Cardiac septum (tissue), 1 donor: Measurements from ENCODE around the gene POLR3A. TPM values are rescaled to one million over a fixed set of nuclear protein-coding genes. Genes with fewer than 3 reads are reported as not detected.

Experiments
- DNase-seq: peaks from one replicate; pipeline ENCODE4 v3.0.0-alpha.2; 2020; ENCODE audit warnings: low spot score
- intact Hi-C: fragments of 100-400 bp; cut with DNase I; formaldehyde crosslinking; loops from one replicate; pipeline ENCODE4 v1.14.0; 2022
- total RNA-seq: library from RNA; stranded (reverse); fragmentation: NEBNext Ultra II Directional; extraction: Animal tissue kit (Norgen Biotek cat#: 25700); gene quantifications from one replicate; pipeline ENCODE4 v1.2.1, GENCODE V29; 2021
- donor health status: DM: no; HTN: no; CAD: no.

Gene POLR3A
- total RNA-seq, 1 donor from 2014 or later: 9.9 TPM

- no peak for DNase-seq
- intact Hi-C loops: no loop called here
These were observed 64.5 kb downstream of the POLR3A start for GRCh38 chr10:77964811-77965210.

- no peak for DNase-seq
- intact Hi-C loops: no loop called here
These were observed 65.4 kb downstream of the POLR3A start for GRCh38 chr10:77963901-77964300.

GRCh38 chr10:77962350-77963146, 66.8 kb downstream of the POLR3A start:
- DNase-seq: no peak
- intact Hi-C loops: no loop called here

GRCh38 chr10:77961668-77962067, 67.6 kb downstream of the POLR3A start:
- intact Hi-C loops: no loop called here
- DNase-seq: no peak

GRCh38 chr10:77960829-77961329, 68.4 kb downstream of the POLR3A start:
- DNase-seq: no peak
- intact Hi-C loops: no loop called here

- intact Hi-C loops: no loop called here
- no peak for DNase-seq
These were observed 69.3 kb downstream of the POLR3A start for GRCh38 chr10:77959887-77960455.

GRCh38 chr10:77959384-77959783, 69.9 kb downstream of the POLR3A start:
- intact Hi-C loops: no loop called here
- no peak for DNase-seq

GRCh38 chr10:77955136-77955535, 74.2 kb downstream of the POLR3A start:
- DNase-seq: no peak
- intact Hi-C loops: no loop called here

GRCh38 chr10:77949167-77949566, 80.1 kb downstream of the POLR3A start:
- DNase-seq: no peak
- intact Hi-C loops: no loop called here

GRCh38 chr10:77946084-77946483, 83.2 kb downstream of the POLR3A start:
- DNase-seq: no peak
- intact Hi-C loops: no loop called here

GRCh38 chr10:77944519-77944918, 84.8 kb downstream of the POLR3A start:
- intact Hi-C loops: no loop called here
- DNase-seq: no peak

- DNase-seq: no peak
- intact Hi-C loops: no loop called here
These were observed 86.0 kb downstream of the POLR3A start for GRCh38 chr10:77943121-77943901.

- intact Hi-C loops: no loop called here
- DNase-seq: no peak
These were observed 87.5 kb downstream of the POLR3A start for GRCh38 chr10:77941790-77942189.

- intact Hi-C loops: no loop called here
- no peak for DNase-seq
These were observed 88.7 kb downstream of the POLR3A start for GRCh38 chr10:77940627-77941026.

- DNase-seq: no peak
- intact Hi-C loops: no loop called here
These were observed 89.1 kb downstream of the POLR3A start for GRCh38 chr10:77940225-77940624.

GRCh38 chr10:77939561-77940001, 89.7 kb downstream of the POLR3A start:
- DNase-seq: no peak
- intact Hi-C loops: no loop called here

- intact Hi-C loops: no loop called here
These were observed 92.4 kb downstream of the POLR3A start for GRCh38 chr10:77936697-77937567.

GRCh38 chr10:77932016-77932715, 97.1 kb downstream of the POLR3A start:
- no peak for DNase-seq
- intact Hi-C loops: no loop called here

More at GRCh38 chr10:77936697-77937567, 92.4 kb downstream of the POLR3A start:
- no peak for DNase-seq
